Suprapubic skin (tissue), 3 donors: ENCODE data around the gene CELSR3.

Experiments used
- POLR2AphosphoS5 ChIP-seq, 3 donors: sonication (generic); formaldehyde crosslinking; IDR thresholded peaks; one replicate each; pipeline ENCODE4 v1.6.1; 2017; ENCODE audit warnings: antibody characterized with exemption in 3 of 3
- TF ChIP-seq, protein P1 (sequence below), 2 donors: fragments of 200-600 bp in 1 of 2; fragments of 450-650 bp in 1 of 2; sonication (generic) in 1 of 2; IDR thresholded peaks; one replicate each; pipeline ENCODE4 v1.5.1; 2016 to 2019; ENCODE audit warnings: antibody characterized with exemption in 2 of 2, mild to moderate bottlenecking in 1 of 2, moderate library complexity in 1 of 2

DNA sequence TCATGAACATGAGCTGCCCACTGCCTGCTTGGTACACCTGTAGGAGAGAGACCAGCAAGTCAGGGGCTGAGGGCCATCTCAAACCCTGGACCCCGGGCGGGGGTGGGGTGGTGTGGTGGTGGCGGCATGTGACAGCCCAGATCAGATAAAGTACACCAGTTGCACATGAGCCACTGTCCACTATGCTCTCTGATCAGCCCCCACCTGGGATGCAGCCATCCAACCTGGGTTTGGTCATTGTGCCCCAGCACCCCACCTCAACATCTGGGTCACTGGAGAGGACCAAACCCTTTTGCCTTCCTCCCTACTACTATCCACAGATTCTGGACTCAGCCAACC, 26.0 kb upstream of the CELSR3 start:
- TF ChIP-seq, protein P1, sequence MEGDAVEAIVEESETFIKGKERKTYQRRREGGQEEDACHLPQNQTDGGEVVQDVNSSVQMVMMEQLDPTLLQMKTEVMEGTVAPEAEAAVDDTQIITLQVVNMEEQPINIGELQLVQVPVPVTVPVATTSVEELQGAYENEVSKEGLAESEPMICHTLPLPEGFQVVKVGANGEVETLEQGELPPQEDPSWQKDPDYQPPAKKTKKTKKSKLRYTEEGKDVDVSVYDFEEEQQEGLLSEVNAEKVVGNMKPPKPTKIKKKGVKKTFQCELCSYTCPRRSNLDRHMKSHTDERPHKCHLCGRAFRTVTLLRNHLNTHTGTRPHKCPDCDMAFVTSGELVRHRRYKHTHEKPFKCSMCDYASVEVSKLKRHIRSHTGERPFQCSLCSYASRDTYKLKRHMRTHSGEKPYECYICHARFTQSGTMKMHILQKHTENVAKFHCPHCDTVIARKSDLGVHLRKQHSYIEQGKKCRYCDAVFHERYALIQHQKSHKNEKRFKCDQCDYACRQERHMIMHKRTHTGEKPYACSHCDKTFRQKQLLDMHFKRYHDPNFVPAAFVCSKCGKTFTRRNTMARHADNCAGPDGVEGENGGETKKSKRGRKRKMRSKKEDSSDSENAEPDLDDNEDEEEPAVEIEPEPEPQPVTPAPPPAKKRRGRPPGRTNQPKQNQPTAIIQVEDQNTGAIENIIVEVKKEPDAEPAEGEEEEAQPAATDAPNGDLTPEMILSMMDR (IDR thresholded peaks at IDR 0.05): no peak
- no peak for TF ChIP-seq POLR2AphosphoS5 (IDR thresholded peaks at IDR 0.05)
